ENCODE measurements around the gene RBM27.
A peak's percentile ranks its signal among the peaks of the same experiment; 100 is the strongest.
"Not testable (repeated sequence)": the region's sequence is repeated elsewhere in the genome, so short reads cannot be mapped to it uniquely, and the experiment has no call there.

Gene RBM27

GRCh38 chr5:146206257-146206656 lies 2.9 kb downstream of the RBM27 start:
- peaks cover 6% of the 10 kb centered on the region for H3K36me3 ChIP-seq
- no peak for TF ChIP-seq Cebpa-rat (IDR thresholded peaks at IDR 0.05)
- no peak overlapping the region for H3K4me3 ChIP-seq
- peak overlapping the region; percentile 88 for H3K4me2 ChIP-seq
- no peaks in the 10 kb centered on the region for H3K27me3 ChIP-seq
- peaks cover 73% of the 10 kb centered on the region for H4K20me1 ChIP-seq
- H3K9ac ChIP-seq: no peak overlapping the region
- no peaks in the 10 kb centered on the region for H3K9me3 ChIP-seq
- H3K4me1 ChIP-seq: peaks cover 39% of the 10 kb centered on the region
- H3K27ac ChIP-seq: no peak overlapping the region

- peaks cover 15% of the 10 kb centered on the region for H3K36me3 ChIP-seq
- peaks cover 99% of the 10 kb centered on the region for H4K20me1 ChIP-seq
- no peak overlapping the region for H3K4me3 ChIP-seq
- no peak for TF ChIP-seq Cebpa-rat (IDR thresholded peaks at IDR 0.05)
- H3K4me1 ChIP-seq: peaks cover 32% of the 10 kb centered on the region
- H3K9ac ChIP-seq: no peak overlapping the region
- no peak overlapping the region for H3K4me2 ChIP-seq
- no peaks in the 10 kb centered on the region for H3K9me3 ChIP-seq
- no peaks in the 10 kb centered on the region for H3K27me3 ChIP-seq
- H3K27ac ChIP-seq: no peak overlapping the region
Measured at GRCh38 chr5:146208916-146209522, 5.6 kb downstream of the RBM27 start.

GRCh38 chr5:146209714-146210113 lies 6.3 kb downstream of the RBM27 start:
- no peak for TF ChIP-seq Cebpa-rat (IDR thresholded peaks at IDR 0.05)
- Histone ChIP-seq H3K4me1 (peaks cover 34% of the 10 kb centered on the region), H3K27ac (no peak overlapping the region), H3K9me3 (no peaks in the 10 kb centered on the region), H3K4me3 (no peak overlapping the region), H3K9ac (no peak overlapping the region), H4K20me1 (peaks cover 99% of the 10 kb centered on the region), H3K27me3 (no peaks in the 10 kb centered on the region), H3K4me2 (no peak overlapping the region), H3K36me3 (peaks cover 15% of the 10 kb centered on the region)

GRCh38 chr5:146210810-146211209 lies 7.4 kb downstream of the RBM27 start:
- not testable (repeated sequence) for H3K27me3 ChIP-seq, H3K4me2 ChIP-seq, H3K4me3 ChIP-seq, H3K9me3 ChIP-seq, H3K9ac ChIP-seq, H3K27ac ChIP-seq
- Histone ChIP-seq H4K20me1 (peaks cover 99% of the 10 kb centered on the region), H3K36me3 (peaks cover 15% of the 10 kb centered on the region), H3K4me1 (peaks cover 28% of the 10 kb centered on the region)

- Histone ChIP-seq H4K20me1 (peaks cover 100% of the 10 kb centered on the region), H3K27me3 (no peaks in the 10 kb centered on the region), H3K4me3 (no peak overlapping the region), H3K9me3 (no peaks in the 10 kb centered on the region), H3K4me1 (peaks cover 24% of the 10 kb centered on the region), H3K27ac (no peak overlapping the region), H3K9ac (no peak overlapping the region), H3K4me2 (no peak overlapping the region), H3K36me3 (peaks cover 21% of the 10 kb centered on the region)
- no peak for TF ChIP-seq Cebpa-rat (IDR thresholded peaks at IDR 0.05)
Measured at GRCh38 chr5:146213210-146213826, 9.9 kb downstream of the RBM27 start.

- H3K9me3 ChIP-seq, H3K27ac ChIP-seq, H3K4me3 ChIP-seq, H3K27me3 ChIP-seq, H3K9ac ChIP-seq: not testable (repeated sequence)
- peaks cover 100% of the 10 kb centered on the region for H4K20me1 ChIP-seq
- peak overlapping the region; percentile 13; the same call in 1 of the 2 replicates for H3K4me2 ChIP-seq
- H3K36me3 ChIP-seq: peaks cover 36% of the 10 kb centered on the region
- H3K4me1 ChIP-seq: peaks cover 24% of the 10 kb centered on the region
Measured at GRCh38 chr5:146214881-146215280, 11.5 kb downstream of the RBM27 start.

GRCh38 chr5:146218168-146218567 lies 14.8 kb downstream of the RBM27 start:
- H4K20me1 ChIP-seq: peaks cover 80% of the 10 kb centered on the region
- no peak overlapping the region for H3K27ac ChIP-seq
- no peak for TF ChIP-seq Cebpa-rat (IDR thresholded peaks at IDR 0.05)
- no peak overlapping the region for H3K9ac ChIP-seq
- no peak overlapping the region for H3K4me3 ChIP-seq
- no peaks in the 10 kb centered on the region for H3K9me3 ChIP-seq
- H3K4me2 ChIP-seq: no peak overlapping the region
- H3K27me3 ChIP-seq: no peaks in the 10 kb centered on the region
- peaks cover 46% of the 10 kb centered on the region for H3K36me3 ChIP-seq
- H3K4me1 ChIP-seq: peaks cover 24% of the 10 kb centered on the region

GRCh38 chr5:146219243-146219642 lies 15.8 kb downstream of the RBM27 start:
- Histone ChIP-seq H3K4me2 (no peak overlapping the region), H4K20me1 (peaks cover 72% of the 10 kb centered on the region), H3K27me3 (no peaks in the 10 kb centered on the region), H3K36me3 (peaks cover 51% of the 10 kb centered on the region), H3K4me1 (peaks cover 19% of the 10 kb centered on the region), H3K9me3 (no peaks in the 10 kb centered on the region), H3K9ac (no peak overlapping the region), H3K27ac (no peak overlapping the region), H3K4me3 (no peak overlapping the region)
- TF ChIP-seq Cebpa-rat (IDR thresholded peaks at IDR 0.05): no peak

GRCh38 chr5:146221234-146221633 lies 17.8 kb downstream of the RBM27 start:
- H3K4me2 ChIP-seq: no peak overlapping the region
- H3K4me3 ChIP-seq: no peak overlapping the region
- peaks cover 66% of the 10 kb centered on the region for H4K20me1 ChIP-seq
- no peak for TF ChIP-seq Cebpa-rat (IDR thresholded peaks at IDR 0.05)
- no peak overlapping the region for H3K9ac ChIP-seq
- H3K4me1 ChIP-seq: peaks cover 9% of the 10 kb centered on the region; the same call in 1 of the 2 replicates
- peaks cover 71% of the 10 kb centered on the region for H3K36me3 ChIP-seq
- H3K27me3 ChIP-seq: no peaks in the 10 kb centered on the region
- no peaks in the 10 kb centered on the region for H3K9me3 ChIP-seq
- H3K27ac ChIP-seq: no peak overlapping the region

GRCh38 chr5:146222005-146222404 lies 18.6 kb downstream of the RBM27 start:
- no peak overlapping the region for H3K27ac ChIP-seq
- no peak overlapping the region for H3K4me2 ChIP-seq
- TF ChIP-seq Cebpa-rat (IDR thresholded peaks at IDR 0.05): no peak
- peaks cover 79% of the 10 kb centered on the region for H3K36me3 ChIP-seq
- H3K4me3 ChIP-seq: no peak overlapping the region
- H3K9me3 ChIP-seq: no peaks in the 10 kb centered on the region
- no peaks in the 10 kb centered on the region for H3K27me3 ChIP-seq
- no peak overlapping the region for H3K9ac ChIP-seq
- peaks cover 58% of the 10 kb centered on the region for H4K20me1 ChIP-seq
- peaks cover 9% of the 10 kb centered on the region; the same call in 1 of the 2 replicates for H3K4me1 ChIP-seq

Data from BLaER1 (cell line).